ENCODE data around the gene PTPRQ.

PTPRQ gene

GRCh38 chr12:80556566-80556965, 112.5 kb downstream of the PTPRQ start:
- H3K4me3 ChIP-seq (ENCODE audit: low read depth, low read length), result no peak overlapping the region
- no peak for TF ChIP-seq CTCF (IDR thresholded peaks at IDR 0.05; ENCODE audit: low read depth, low read length)

GRCh38 chr12:80559766-80560165, 115.7 kb downstream of the PTPRQ start:
- H3K4me3 ChIP-seq (ENCODE audit: low read depth, low read length), result no peak overlapping the region

GRCh38 chr12:80565271-80565670, 121.2 kb downstream of the PTPRQ start:
- no peak for TF ChIP-seq CTCF (IDR thresholded peaks at IDR 0.05; ENCODE audit: low read depth, low read length)
- no peak overlapping the region for H3K4me3 ChIP-seq (ENCODE audit: low read depth, low read length)

More at GRCh38 chr12:80559766-80560165, 115.7 kb downstream of the PTPRQ start:
- no peak for TF ChIP-seq CTCF (IDR thresholded peaks at IDR 0.05; ENCODE audit: low read depth, low read length)

GRCh38 chr12:80567401-80567800, 123.4 kb downstream of the PTPRQ start:
- TF ChIP-seq CTCF (IDR thresholded peaks at IDR 0.05; ENCODE audit: low read depth, low read length), result no peak
- H3K4me3 ChIP-seq (ENCODE audit: low read depth, low read length), result no peak overlapping the region

- no peak overlapping the region for H3K4me3 ChIP-seq (ENCODE audit: low read depth, low read length)
- TF ChIP-seq CTCF (IDR thresholded peaks at IDR 0.05; ENCODE audit: low read depth, low read length), result no peak
Measured at GRCh38 chr12:80576641-80577418, 132.8 kb downstream of the PTPRQ start.

GRCh38 chr12:80580254-80580653, 136.2 kb downstream of the PTPRQ start:
- no peak for TF ChIP-seq CTCF (IDR thresholded peaks at IDR 0.05; ENCODE audit: low read depth, low read length)
- peak overlapping the region; percentile 35 for H3K4me3 ChIP-seq (ENCODE audit: low read depth, low read length)

- no peak overlapping the region for H3K4me3 ChIP-seq (ENCODE audit: low read depth, low read length)
- TF ChIP-seq CTCF (IDR thresholded peaks at IDR 0.05; ENCODE audit: low read depth, low read length), result no peak
Measured at GRCh38 chr12:80581783-80582182, 137.7 kb downstream of the PTPRQ start.

Data from WI38 (cell line).